GM18861 (cell line): ENCODE results near the gene METTL1.
"Not testable (repeated sequence)": the region's sequence is repeated elsewhere in the genome, so short reads cannot be mapped to it uniquely, and the experiment has no call there.

Source experiments
- ATAC-seq: cut with Tn5 transposase; IDR thresholded peaks from one replicate; pipeline ENCODE4 v1.9.1; 2021; ENCODE audit not compliant: unreplicated experiment

METTL1 gene

GRCh38 chr12:57724936-57725740, 46.8 kb downstream of the METTL1 start:
- no peak for ATAC-seq

GRCh38 chr12:57724003-57724935, 47.6 kb downstream of the METTL1 start:
- no peak for ATAC-seq

- ATAC-seq: no peak
These were observed 48.3 kb downstream of the METTL1 start for GRCh38 chr12:57723630-57723962.

GRCh38 chr12:57722716-57723629, 48.9 kb downstream of the METTL1 start:
- ATAC-seq: no peak

- ATAC-seq: not testable (repeated sequence)
These were observed 49.9 kb downstream of the METTL1 start for GRCh38 chr12:57721846-57722608.

GRCh38 chr12:57720606-57721595, 51.0 kb downstream of the METTL1 start:
- no peak for ATAC-seq

- ATAC-seq: no peak
These were observed 51.9 kb downstream of the METTL1 start for GRCh38 chr12:57719777-57720605.

GRCh38 chr12:57718641-57719528, 53.0 kb downstream of the METTL1 start:
- no peak for ATAC-seq
